GM21786 (cell line): ENCODE measurements around the gene SFRP5.

Experiments used
- ATAC-seq: cut with Tn5 transposase; IDR thresholded peaks from one replicate; pipeline ENCODE4 v1.9.1; 2021; ENCODE audit not compliant: unreplicated experiment

The SFRP5 gene

GRCh38 chr10:97766996-97767924 lies 4.5 kb downstream of the SFRP5 start:
- no peak for ATAC-seq

- no peak for ATAC-seq
Observed at GRCh38 chr10:97766106-97766810, 5.5 kb downstream of the SFRP5 start.

- ATAC-seq: no peak
Observed at GRCh38 chr10:97765201-97765600, 6.6 kb downstream of the SFRP5 start.

GRCh38 chr10:97764519-97764931 lies 7.3 kb downstream of the SFRP5 start:
- ATAC-seq: no peak

- ATAC-seq: no peak
Observed at GRCh38 chr10:97763947-97764346, 7.9 kb downstream of the SFRP5 start.

GRCh38 chr10:97763411-97763810 lies 8.4 kb downstream of the SFRP5 start:
- no peak for ATAC-seq

- no peak for ATAC-seq
Observed at GRCh38 chr10:97762816-97763215, 9.0 kb downstream of the SFRP5 start.

GRCh38 chr10:97762056-97762455 lies 9.7 kb downstream of the SFRP5 start:
- ATAC-seq: no peak

GRCh38 chr10:97761331-97761865 lies 10.4 kb downstream of the SFRP5 start:
- no peak for ATAC-seq

- ATAC-seq: no peak
Observed at GRCh38 chr10:97760461-97761257, 11.1 kb downstream of the SFRP5 start.

GRCh38 chr10:97759946-97760345 lies 11.9 kb downstream of the SFRP5 start:
- no peak for ATAC-seq

- ATAC-seq: no peak
Observed at GRCh38 chr10:97759158-97759887, 12.5 kb downstream of the SFRP5 start.

- ATAC-seq: no peak
Observed at GRCh38 chr10:97757471-97757870, 14.3 kb downstream of the SFRP5 start.

- ATAC-seq: no peak
Observed at GRCh38 chr10:97755718-97756117, 16.1 kb downstream of the SFRP5 start.

- ATAC-seq: no peak
Observed at GRCh38 chr10:97754726-97755125, 17.1 kb downstream of the SFRP5 start.

GRCh38 chr10:97752956-97753355 lies 18.8 kb downstream of the SFRP5 start:
- ATAC-seq: no peak

GRCh38 chr10:97748116-97748515 lies 23.7 kb downstream of the SFRP5 start:
- ATAC-seq: no peak

GRCh38 chr10:97747573-97747972 lies 24.2 kb downstream of the SFRP5 start:
- no peak for ATAC-seq

- no peak for ATAC-seq
Observed at GRCh38 chr10:97744405-97745035, 27.3 kb downstream of the SFRP5 start.
